ENCODE measurements around the gene TBC1D5. TPM values are rescaled to one million over a fixed set of nuclear protein-coding genes. Genes with fewer than 3 reads are reported as not detected.
A peak's percentile ranks its signal among the peaks of the same experiment; 100 is the strongest.

Gene TBC1D5
- total RNA-seq, 1 experiment from 2014 or later, result 38.3 TPM

DNA sequence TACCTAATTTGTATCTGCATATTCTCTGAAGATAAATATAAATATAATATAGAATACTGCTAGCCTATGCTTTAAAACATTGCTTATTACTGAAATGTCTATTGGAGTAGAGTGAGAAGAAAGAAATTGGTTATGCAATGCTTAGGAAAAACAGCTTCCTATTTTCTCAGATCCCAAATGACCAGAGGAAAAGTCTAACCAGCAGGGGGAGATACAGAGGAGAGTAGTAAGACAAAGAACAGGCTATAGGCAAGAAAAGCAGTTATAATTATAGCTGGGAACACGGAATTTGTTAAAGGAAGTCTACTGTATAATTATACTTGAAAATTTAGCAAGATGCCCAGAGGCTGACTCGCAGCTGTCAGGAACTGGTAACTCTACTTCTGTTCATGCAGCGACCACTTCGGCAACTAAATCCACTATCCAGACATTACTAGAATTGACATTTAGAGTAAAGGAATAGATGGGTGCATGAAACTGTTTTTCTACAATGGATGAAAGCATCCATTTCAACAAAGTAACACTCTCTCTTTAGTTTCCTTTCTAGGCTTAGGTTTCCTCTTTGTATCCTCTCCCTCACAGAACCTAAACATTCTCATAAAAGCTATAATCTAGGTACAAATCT, 97.2 kb downstream of the TBC1D5 start:
- CTCF ChIA-PET, result interaction anchor here (0.6 to 1.3 kb wide), 4 partner anchors 48 to 196 kb away, joined by 4 to 27 read pairs (median 7); partner anchors contain the start of gene TBC1D5
- Mint-ChIP-seq H3K4me3 (ENCODE audit: low read depth, unreplicated experiment) (no peak overlapping the region), H3K9me3 (ENCODE audit: low read depth, unreplicated experiment) (peaks cover 2% of the 10 kb centered on the region), H3K27me3 (ENCODE audit: unreplicated experiment) (no peaks in the 10 kb centered on the region), H3K4me1 (ENCODE audit: low read depth, unreplicated experiment) (no peaks in the 10 kb centered on the region), H3K36me3 (ENCODE audit: insufficient read depth, unreplicated experiment) (no peaks in the 10 kb centered on the region), H3K27ac (ENCODE audit: unreplicated experiment) (no peak overlapping the region)
- intact Hi-C loops (cut with micrococcal nuclease; ENCODE audit: unreplicated experiment), result loop anchor here (1.0 to 5.0 kb wide), 3 partner anchors 97 to 650 kb away; partner anchors contain the start of gene TBC1D5
- DNase-seq, result peak; percentile 40
- TF ChIP-seq, protein P1, sequence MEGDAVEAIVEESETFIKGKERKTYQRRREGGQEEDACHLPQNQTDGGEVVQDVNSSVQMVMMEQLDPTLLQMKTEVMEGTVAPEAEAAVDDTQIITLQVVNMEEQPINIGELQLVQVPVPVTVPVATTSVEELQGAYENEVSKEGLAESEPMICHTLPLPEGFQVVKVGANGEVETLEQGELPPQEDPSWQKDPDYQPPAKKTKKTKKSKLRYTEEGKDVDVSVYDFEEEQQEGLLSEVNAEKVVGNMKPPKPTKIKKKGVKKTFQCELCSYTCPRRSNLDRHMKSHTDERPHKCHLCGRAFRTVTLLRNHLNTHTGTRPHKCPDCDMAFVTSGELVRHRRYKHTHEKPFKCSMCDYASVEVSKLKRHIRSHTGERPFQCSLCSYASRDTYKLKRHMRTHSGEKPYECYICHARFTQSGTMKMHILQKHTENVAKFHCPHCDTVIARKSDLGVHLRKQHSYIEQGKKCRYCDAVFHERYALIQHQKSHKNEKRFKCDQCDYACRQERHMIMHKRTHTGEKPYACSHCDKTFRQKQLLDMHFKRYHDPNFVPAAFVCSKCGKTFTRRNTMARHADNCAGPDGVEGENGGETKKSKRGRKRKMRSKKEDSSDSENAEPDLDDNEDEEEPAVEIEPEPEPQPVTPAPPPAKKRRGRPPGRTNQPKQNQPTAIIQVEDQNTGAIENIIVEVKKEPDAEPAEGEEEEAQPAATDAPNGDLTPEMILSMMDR (IDR thresholded peaks at IDR 0.05; ENCODE audit: unreplicated experiment), result peak; percentile 48
- BruUV-seq (replicated peaks), result no TSS peak

DNA sequence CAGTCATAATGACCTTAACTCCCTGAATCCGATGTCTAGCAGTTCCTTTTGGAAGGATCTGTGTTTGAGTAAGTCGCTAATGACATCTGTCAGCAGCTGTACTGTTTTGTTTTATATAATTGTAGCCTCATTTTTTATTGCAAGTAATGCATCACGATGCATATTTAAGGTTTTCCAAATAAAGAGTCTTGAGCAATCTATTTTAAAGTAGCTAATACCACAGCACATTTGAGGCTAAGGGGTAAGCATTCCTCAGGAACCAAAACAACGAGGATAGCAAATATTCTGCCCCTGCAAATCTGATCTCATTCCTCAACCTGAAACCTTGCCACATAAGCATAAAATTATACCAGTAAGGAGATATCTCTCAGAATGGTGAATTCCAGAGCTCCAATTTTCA, 98.7 kb downstream of the TBC1D5 start:
- Mint-ChIP-seq H3K9me3 (ENCODE audit: low read depth, unreplicated experiment) (no peaks in the 10 kb centered on the region), H3K27me3 (ENCODE audit: unreplicated experiment) (no peaks in the 10 kb centered on the region), H3K27ac (ENCODE audit: unreplicated experiment) (no peak overlapping the region), H3K4me3 (ENCODE audit: low read depth, unreplicated experiment) (no peak overlapping the region), H3K36me3 (ENCODE audit: insufficient read depth, unreplicated experiment) (no peaks in the 10 kb centered on the region), H3K4me1 (ENCODE audit: low read depth, unreplicated experiment) (peaks cover 8% of the 10 kb centered on the region)
- no peak for DNase-seq
- CTCF ChIA-PET, result no interaction called here
- intact Hi-C loops (cut with micrococcal nuclease; ENCODE audit: unreplicated experiment), result loop anchor here (2.0 to 5.0 kb wide), 2 partner anchors 211 to 651 kb away; no protein-coding TSS in a partner anchor
- no TSS peak for BruUV-seq (replicated peaks)
- TF ChIP-seq, protein P1 (IDR thresholded peaks at IDR 0.05; ENCODE audit: unreplicated experiment), result no peak

DNA sequence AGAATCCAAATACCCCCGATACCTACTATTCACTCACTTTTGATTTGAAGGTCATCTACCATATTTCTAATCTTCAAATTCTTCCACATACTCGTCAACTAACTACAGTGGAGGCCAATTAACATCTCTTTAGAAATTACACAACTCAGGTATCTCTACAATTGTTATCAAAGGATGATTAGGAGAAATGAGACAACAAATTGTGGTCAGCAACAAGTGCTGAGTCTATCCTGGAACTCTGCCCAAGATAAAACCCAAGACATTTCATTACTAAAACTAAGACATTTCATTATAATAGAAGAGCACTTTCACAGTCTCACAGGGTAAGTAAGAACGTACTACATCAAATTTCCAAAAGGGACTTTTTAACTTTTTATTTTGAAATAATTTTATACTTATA, 100.0 kb downstream of the TBC1D5 start:
- H3K9me3 Mint-ChIP-seq (ENCODE audit: low read depth, unreplicated experiment), result no peaks in the 10 kb centered on the region
- peaks cover 8% of the 10 kb centered on the region for H3K4me1 Mint-ChIP-seq (ENCODE audit: low read depth, unreplicated experiment)
- no peaks in the 10 kb centered on the region for H3K27me3 Mint-ChIP-seq (ENCODE audit: unreplicated experiment)
- H3K27ac Mint-ChIP-seq (ENCODE audit: unreplicated experiment), result no peak overlapping the region
- CTCF ChIA-PET, result no interaction called here
- no peak overlapping the region for H3K4me3 Mint-ChIP-seq (ENCODE audit: low read depth, unreplicated experiment)
- H3K36me3 Mint-ChIP-seq (ENCODE audit: insufficient read depth, unreplicated experiment), result no peaks in the 10 kb centered on the region
- no TSS peak for BruUV-seq (replicated peaks)
- intact Hi-C loops (cut with micrococcal nuclease; ENCODE audit: unreplicated experiment), result loop anchor here (5.0 kb wide), 1 partner anchor 210 kb away; no protein-coding TSS in a partner anchor
- DNase-seq, result no peak
- TF ChIP-seq, protein P1 (IDR thresholded peaks at IDR 0.05; ENCODE audit: unreplicated experiment), result no peak

DNA sequence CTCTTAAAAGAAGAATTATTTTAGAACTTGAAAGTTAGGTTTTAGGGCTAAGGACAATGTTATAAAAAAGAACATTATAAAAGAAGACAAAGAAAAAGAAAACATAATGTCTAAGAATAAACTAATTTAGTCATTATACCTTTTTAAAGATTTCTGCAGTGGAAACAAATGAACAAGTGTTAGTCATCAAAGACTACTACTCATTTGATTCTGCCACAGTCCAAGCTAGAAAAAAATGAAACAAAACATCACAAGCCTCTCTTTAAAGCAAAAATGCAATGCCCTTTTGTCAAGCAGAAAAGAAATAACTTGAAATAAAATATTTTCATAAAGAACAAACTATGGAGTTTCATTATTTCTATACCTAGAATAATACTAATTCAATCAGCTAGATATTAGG, 102.0 kb downstream of the TBC1D5 start:
- DNase-seq, result no peak
- H3K9me3 Mint-ChIP-seq (ENCODE audit: low read depth, unreplicated experiment), result no peaks in the 10 kb centered on the region
- H3K27me3 Mint-ChIP-seq (ENCODE audit: unreplicated experiment), result no peaks in the 10 kb centered on the region
- BruUV-seq (replicated peaks), result no TSS peak
- no peaks in the 10 kb centered on the region for H3K36me3 Mint-ChIP-seq (ENCODE audit: insufficient read depth, unreplicated experiment)
- TF ChIP-seq, protein P1 (IDR thresholded peaks at IDR 0.05; ENCODE audit: unreplicated experiment), result no peak
- peaks cover 14% of the 10 kb centered on the region for H3K4me1 Mint-ChIP-seq (ENCODE audit: low read depth, unreplicated experiment)
- no peak overlapping the region for H3K4me3 Mint-ChIP-seq (ENCODE audit: low read depth, unreplicated experiment)
- no peak overlapping the region for H3K27ac Mint-ChIP-seq (ENCODE audit: unreplicated experiment)
- CTCF ChIA-PET, result no interaction called here
- intact Hi-C loops (cut with micrococcal nuclease; ENCODE audit: unreplicated experiment), result loop anchor here (5.0 kb wide), 1 partner anchor 208 kb away; no protein-coding TSS in a partner anchor

Data from Calu3 (cell line).